Right atrium auricular region (tissue), 2 donors: ENCODE measurements around the gene BRIX1. TPM values are rescaled to one million over a fixed set of nuclear protein-coding genes. Genes with fewer than 3 reads are reported as not detected.

ENCODE experiments used
- DNase-seq: peaks from one replicate; pipeline ENCODE4 v3.0.0-alpha.2; 2019; ENCODE audit warnings: low spot score
- H3K27ac ChIP-seq, 2 donors: fragments of 200-600 bp; sonication (generic); 1 replicate in 1 of 2; 2 replicates in 1 of 2; pipeline ENCODE4 v1.5.1; 2016 to 2019
- H3K27me3 ChIP-seq, 2 donors: fragments of 200-600 bp; sonication (generic); one replicate each; pipeline versions ENCODE4 v1.5.1 to v1.6.0; 2017 to 2019
- H3K36me3 ChIP-seq: fragments of 200-600 bp; sonication (generic); one replicate; pipeline ENCODE4 v1.5.1; 2016
- H3K4me1 ChIP-seq, 2 donors: fragments of 200-600 bp; sonication (generic); one replicate each; pipeline versions ENCODE4 v1.5.1 to v1.6.0; 2017 to 2019
- H3K4me3 ChIP-seq, 2 donors: fragments of 200-600 bp; sonication (generic); 1 replicate in 1 of 2; 2 replicates in 1 of 2; pipeline ENCODE4 v1.5.1; 2017 to 2019; ENCODE audit warnings: mild to moderate bottlenecking in 1 of 2, moderate library complexity in 1 of 2
- H3K9me3 ChIP-seq, 2 donors: fragments of 200-600 bp; sonication (generic); one replicate each; pipeline ENCODE4 v1.5.1; 2019
- total RNA-seq, 2 donors: library from RNA; depleted of rRNA; stranded (reverse); fragments of >200 nt; gene quantifications; one replicate each; pipeline ENCODE4 v1.1.0, GENCODE V29; 2016
- TF ChIP-seq, protein P1 (sequence below), 2 donors: fragments of 200-600 bp; sonication (generic); IDR thresholded peaks; one replicate each; pipeline ENCODE4 v1.5.1; 2019; ENCODE audit warnings: antibody characterized with exemption in 2 of 2

BRIX1 gene
- total RNA-seq, 2 donors from 2014 or later: 8.4 to 11.7 TPM

DNA sequence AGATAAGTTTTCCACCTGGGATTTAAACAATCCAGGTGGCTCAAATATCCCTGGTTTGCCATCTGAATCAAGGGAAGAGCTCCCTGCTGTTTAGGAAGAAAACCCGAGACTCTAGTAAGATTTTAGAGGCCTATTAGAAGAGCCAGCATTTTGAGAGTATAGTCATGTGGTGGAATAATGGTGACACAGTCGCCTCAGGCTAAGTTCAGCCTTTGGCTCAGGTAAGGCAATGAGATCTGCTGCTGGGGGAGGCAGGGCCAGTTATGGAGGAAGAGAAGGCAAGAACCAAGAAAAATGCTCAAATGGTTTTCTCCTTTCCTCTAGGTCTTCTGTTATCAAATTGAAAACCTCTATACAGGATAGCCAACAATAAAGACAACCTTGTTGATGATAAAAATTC, 16.4 kb upstream of the BRIX1 start:
- no peak for DNase-seq
- Histone ChIP-seq H3K36me3 (peaks cover 3% of the 10 kb centered on the region), H3K27ac (no peak overlapping the region), H3K9me3 (no peaks in the 10 kb centered on the region), H3K27me3 (no peaks in the 10 kb centered on the region), H3K4me1 (no peaks in the 10 kb centered on the region), H3K4me3 (no peak overlapping the region)
- TF ChIP-seq, protein P1, sequence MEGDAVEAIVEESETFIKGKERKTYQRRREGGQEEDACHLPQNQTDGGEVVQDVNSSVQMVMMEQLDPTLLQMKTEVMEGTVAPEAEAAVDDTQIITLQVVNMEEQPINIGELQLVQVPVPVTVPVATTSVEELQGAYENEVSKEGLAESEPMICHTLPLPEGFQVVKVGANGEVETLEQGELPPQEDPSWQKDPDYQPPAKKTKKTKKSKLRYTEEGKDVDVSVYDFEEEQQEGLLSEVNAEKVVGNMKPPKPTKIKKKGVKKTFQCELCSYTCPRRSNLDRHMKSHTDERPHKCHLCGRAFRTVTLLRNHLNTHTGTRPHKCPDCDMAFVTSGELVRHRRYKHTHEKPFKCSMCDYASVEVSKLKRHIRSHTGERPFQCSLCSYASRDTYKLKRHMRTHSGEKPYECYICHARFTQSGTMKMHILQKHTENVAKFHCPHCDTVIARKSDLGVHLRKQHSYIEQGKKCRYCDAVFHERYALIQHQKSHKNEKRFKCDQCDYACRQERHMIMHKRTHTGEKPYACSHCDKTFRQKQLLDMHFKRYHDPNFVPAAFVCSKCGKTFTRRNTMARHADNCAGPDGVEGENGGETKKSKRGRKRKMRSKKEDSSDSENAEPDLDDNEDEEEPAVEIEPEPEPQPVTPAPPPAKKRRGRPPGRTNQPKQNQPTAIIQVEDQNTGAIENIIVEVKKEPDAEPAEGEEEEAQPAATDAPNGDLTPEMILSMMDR (IDR thresholded peaks at IDR 0.05): no peak

DNA sequence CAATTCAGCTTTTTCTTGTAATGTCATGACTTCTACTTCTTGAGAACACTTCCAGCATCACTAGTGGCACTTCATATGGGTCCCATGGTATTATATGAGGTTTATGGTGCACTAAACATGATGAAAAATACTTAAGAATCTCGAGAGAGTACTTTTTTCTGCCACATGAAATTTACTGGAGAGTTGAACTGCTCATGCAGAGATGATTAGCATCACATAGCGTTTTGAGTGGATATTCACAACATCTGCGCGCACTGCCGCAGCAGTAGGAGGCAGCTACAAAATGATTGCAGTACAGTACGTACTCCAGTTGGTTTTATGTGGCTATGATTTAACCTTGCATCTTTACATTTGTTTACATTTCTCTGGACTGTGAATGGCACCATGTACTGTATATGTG, 14.9 kb upstream of the BRIX1 start:
- H3K4me1 ChIP-seq: no peaks in the 10 kb centered on the region
- no peak overlapping the region for H3K4me3 ChIP-seq
- H3K27me3 ChIP-seq: no peaks in the 10 kb centered on the region
- no peaks in the 10 kb centered on the region for H3K9me3 ChIP-seq
- H3K27ac ChIP-seq: no peak overlapping the region
- no peak for DNase-seq
- peaks cover 3% of the 10 kb centered on the region for H3K36me3 ChIP-seq
- TF ChIP-seq, protein P1 (IDR thresholded peaks at IDR 0.05): no peak

DNA sequence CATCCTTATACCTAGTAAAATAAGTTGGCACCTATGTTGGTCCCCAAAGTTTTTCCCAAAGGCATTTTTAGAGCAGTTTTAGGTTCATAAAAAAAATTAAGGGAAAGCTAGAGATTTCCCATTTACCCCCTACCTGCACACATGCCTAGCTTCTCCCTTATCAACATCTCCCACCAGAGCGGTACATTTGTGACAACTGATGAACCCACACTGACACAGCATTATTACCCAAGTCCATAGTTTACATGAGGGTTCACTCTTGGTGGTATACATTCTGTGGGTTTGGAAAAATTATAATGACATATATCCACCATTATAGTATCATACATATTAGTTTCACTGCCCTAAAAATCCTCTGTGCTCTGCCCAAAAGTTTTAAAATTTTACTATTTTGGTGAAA, 12.3 kb upstream of the BRIX1 start:
- DNase-seq: no peak
- no peak overlapping the region for H3K27ac ChIP-seq
- no peak overlapping the region for H3K4me3 ChIP-seq
- H3K4me1 ChIP-seq: no peaks in the 10 kb centered on the region
- TF ChIP-seq, protein P1 (IDR thresholded peaks at IDR 0.05): no peak
- peaks cover 5% of the 10 kb centered on the region for H3K36me3 ChIP-seq
- no peaks in the 10 kb centered on the region for H3K9me3 ChIP-seq
- H3K27me3 ChIP-seq: no peaks in the 10 kb centered on the region

DNA sequence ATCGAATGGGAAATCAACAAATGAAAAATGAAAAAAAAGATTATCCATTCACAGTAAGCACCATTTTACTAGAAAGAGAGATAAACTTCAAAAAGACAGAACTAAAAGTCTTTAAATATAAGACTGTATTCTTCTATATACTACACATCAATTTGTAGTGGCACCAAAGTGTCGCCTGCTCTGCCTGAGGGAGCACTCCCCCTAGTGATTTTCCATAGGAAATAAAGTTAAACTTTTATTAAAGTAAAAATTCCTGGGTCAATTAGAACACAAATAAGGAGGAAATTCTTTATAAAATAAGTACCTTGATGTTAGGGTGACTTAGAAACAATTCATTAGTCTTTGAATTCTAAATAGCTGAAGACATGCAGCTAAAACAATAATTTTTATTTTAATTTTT, 9.9 kb upstream of the BRIX1 start:
- Histone ChIP-seq H3K4me3 (no peak overlapping the region), H3K36me3 (peaks cover 13% of the 10 kb centered on the region), H3K27me3 (no peaks in the 10 kb centered on the region), H3K27ac (no peak overlapping the region), H3K4me1 (no peaks in the 10 kb centered on the region), H3K9me3 (no peaks in the 10 kb centered on the region)
- no peak for DNase-seq
- TF ChIP-seq, protein P1 (IDR thresholded peaks at IDR 0.05): peak; percentile 20 to 41

DNA sequence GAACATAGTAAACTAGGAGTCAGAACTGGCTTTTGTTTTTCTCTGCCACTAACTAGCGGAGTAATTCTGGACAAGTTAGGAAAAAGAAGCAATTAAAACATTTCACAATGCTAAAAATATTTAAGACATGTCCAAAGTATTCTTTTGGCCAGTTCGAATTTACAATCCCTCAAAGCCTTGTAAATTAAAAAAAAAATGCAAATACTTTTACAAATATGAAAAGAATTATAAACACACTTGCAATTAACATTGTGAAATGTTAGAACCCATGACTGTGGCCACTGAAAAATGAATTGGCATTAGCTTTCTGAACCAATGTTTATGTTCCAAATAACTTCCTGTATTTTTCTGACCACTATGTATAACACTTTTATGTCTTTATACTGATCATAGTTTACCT, 2.4 kb upstream of the BRIX1 start:
- TF ChIP-seq, protein P1 (IDR thresholded peaks at IDR 0.05): no peak
- Histone ChIP-seq H3K27ac (no peak overlapping the region), H3K4me1 (peaks cover 0 to 31% of the 10 kb centered on the region in 2 donors), H3K4me3 (no peak overlapping the region), H3K36me3 (peaks cover 25% of the 10 kb centered on the region), H3K27me3 (no peaks in the 10 kb centered on the region), H3K9me3 (no peaks in the 10 kb centered on the region)
- no peak for DNase-seq

DNA sequence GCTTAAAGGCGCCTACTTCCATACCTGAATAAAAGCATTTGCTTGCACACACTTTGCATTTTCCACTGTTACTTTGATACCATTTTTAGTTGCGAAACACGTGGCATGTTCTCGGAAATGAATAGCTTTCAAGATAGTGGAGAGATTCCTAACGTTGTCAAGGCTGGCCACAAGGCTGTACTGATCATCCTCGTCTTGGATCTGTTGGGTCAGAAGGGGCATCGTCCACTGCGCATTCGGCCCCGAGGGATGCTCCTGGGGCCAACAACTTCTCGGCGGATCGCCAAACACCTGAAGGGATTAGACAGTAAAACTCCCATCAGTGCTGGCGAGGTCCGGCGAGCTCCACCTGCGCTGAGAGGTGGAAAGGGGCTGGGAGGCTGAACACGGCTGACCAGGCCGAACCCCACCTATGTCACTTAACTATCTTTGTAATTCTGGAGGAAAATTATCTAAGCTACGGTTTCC, 806 bp upstream of the BRIX1 start:
- H3K27ac ChIP-seq: peak overlapping the region; percentile 81 to 88
- peaks cover 0 to 31% of the 10 kb centered on the region in 2 donors for H3K4me1 ChIP-seq
- H3K27me3 ChIP-seq: no peaks in the 10 kb centered on the region
- no peaks in the 10 kb centered on the region for H3K9me3 ChIP-seq
- peak overlapping the region; percentile 90 to 95 for H3K4me3 ChIP-seq
- TF ChIP-seq, protein P1 (IDR thresholded peaks at IDR 0.05): no peak
- DNase-seq: no peak
- peaks cover 29% of the 10 kb centered on the region for H3K36me3 ChIP-seq
